Jurkat, Clone E6-1 (cell line): ENCODE results near the gene ARL4D.
"Not testable (repeated sequence)": the region's sequence is repeated elsewhere in the genome, so short reads cannot be mapped to it uniquely, and the experiment has no call there.

Source experiments
- DNase-seq: peaks from one replicate; pipeline ENCODE4 v3.0.0-alpha.2; 2011; ENCODE audit warnings: low read depth, low spot score
- H3K4me3 ChIP-seq: 2 replicates; pipeline ENCODE4 v1.5.1; 2011; ENCODE audit warnings: mild to moderate bottlenecking, low read length, control low read depth, moderate library complexity

The ARL4D gene

DNA sequence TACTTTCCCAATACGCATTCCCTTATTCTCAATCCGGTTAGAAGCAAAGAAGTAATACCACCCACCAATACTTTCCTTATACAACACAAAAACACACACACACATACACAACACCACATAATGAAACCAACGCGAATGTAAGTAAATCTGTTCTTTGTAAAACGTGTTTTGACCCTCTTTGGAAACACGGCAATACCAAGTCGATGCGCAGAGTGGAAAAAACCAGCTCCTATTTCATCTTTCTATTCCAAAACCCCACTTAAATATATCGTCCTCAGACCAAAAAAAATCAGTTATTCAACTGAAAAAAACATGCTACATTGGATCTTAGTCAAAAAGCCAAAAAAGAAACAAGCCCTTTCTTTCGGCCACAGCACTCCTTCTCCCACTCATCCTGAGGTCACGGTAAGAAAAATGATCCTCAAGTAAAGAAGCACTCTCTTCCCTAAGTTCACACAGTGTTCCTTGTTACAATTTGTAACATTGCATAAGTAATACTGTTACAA, 31.0 kb upstream of the ARL4D start:
- peak; percentile 92 for DNase-seq
- H3K4me3 ChIP-seq, result peak overlapping the region; percentile 26

DNA sequence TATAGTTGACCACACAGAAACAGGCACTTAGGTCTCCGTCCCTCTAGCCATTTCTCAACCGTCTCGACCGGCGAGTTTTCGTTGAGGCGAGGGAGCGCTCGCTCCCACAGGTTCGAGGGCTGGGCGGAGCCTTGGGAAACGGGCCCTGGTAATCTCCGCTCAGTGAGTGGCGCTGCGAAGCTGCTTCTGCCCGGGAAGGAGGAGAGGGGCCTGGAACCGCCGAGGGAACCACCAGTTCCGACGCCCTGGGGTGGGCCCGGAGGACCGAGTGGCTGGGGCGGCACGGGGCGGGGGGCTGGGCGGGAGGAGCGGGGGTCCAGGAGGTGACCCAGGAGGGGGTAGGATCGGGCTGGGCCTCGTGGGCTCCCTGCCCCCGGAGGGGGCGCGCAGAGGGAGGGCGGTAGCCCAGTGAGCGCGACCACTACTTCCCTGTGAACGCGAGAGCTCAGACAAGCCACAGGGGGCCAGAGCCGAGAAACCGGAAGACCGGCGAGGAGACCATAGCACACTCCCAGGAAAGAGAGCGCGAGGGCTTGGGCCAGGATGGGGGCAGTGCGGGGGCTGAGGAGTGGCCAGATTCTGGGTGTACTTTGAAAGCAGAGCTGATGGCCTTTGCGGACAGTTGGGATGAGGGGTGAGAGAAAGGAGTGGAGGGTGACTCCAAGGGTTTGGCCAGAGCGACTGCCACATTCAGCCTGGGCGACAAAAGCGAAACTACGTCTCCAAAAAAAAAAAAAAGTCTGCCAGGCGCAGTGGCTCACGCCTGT, 29.9 kb upstream of the ARL4D start:
- DNase-seq, result no peak
- no peak overlapping the region for H3K4me3 ChIP-seq

DNA sequence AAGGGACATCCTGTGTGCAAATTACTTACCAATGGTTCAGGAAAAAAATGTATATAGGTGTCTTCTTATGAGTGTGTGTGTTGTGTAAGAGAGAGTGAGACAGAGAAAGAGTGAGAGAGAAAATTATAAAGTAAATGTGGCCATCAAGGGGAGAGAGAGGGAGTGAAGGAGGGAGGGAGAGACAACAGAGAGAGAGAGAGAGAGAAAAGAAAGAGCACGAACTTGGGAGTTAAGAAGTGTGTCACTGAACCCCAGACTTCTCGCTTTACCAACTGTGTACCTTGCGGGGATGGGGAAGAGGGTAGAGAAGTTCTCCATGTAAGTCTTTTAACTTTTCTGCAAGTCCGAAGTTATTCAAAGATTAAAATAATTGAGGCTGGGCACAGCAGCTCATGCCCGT, 28.8 kb upstream of the ARL4D start:
- no peak overlapping the region for H3K4me3 ChIP-seq
- DNase-seq, result no peak

DNA sequence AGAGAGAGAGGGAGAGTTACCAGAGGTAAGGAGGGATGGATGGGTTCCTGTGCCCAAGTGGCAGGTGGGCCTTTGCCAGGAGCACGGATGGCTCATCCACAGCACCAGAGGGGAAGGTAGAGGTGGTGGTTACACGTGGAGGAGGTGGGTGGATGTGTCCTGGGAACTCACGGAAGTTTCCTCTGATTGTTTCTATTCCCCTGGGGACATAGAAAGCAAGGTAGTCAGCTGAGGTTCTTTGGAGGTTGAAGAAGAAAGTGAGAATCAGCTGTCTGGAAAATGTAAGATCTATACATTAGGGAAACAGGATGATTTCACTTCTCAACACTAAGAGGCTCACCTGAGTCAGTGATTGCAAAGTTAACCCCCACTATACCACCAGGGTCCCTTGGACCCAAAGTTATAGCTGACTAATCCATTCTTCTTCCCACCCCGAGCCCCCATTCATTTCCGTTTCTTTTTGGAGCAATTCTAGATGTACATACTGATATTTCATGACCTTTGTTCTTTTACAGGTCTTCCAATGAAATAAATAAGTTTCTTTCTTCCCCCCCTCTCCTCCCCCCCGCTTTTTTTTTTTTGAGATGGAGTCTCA, 27.5 kb upstream of the ARL4D start:
- H3K4me3 ChIP-seq, result no peak overlapping the region
- no peak for DNase-seq

DNA sequence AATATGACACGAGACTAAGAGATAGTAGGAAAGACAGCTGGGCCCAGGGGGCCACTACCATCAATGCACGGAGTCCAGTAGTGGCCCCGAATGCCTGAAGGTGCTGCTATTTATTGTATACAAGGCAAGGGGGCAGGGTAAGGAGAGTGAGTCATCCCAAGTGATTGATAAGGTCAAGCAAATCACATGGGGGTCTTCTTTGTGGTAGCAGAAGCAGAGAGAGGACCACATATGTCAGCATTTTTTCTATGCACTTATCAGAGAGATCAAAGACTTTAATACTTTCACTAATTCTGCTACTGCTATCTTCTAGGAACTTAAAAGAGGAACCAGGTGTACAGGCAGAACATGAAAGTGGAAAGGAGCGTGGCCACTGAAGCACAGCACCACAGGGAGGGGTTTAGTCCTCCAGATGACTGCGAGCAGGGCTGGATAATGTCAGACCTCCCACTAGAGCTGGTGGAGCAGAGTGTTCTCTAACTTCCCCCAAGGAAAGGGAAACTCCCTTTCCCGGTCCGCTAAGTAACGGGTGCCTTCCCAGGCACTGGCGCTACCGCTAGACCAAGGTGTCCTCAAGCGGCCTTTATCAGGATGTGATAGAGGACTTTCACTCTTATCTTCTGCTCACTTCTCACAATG, 26.4 kb upstream of the ARL4D start:
- H3K4me3 ChIP-seq, result no peak overlapping the region
- peak; percentile 44 for DNase-seq

DNA sequence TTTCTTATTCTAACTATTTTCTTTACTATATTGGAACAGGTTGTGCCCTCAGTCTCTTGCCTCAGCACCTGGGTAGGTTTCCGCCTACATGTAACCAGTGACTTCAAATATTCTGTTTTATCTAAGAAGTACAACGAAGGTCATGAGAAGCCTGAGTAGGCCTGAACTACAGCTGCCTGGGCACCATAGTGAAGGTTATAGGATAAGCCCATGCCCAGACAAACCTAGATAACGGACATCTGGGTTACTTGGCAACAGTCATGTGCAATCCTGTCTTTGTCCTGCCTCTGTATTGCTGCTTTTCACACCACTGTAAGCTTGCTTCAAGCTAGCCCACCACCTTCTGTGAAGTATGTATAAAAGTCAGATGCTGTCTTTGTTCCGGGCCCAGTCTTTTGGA, 25.4 kb upstream of the ARL4D start:
- no peak for DNase-seq
- no peak overlapping the region for H3K4me3 ChIP-seq

DNA sequence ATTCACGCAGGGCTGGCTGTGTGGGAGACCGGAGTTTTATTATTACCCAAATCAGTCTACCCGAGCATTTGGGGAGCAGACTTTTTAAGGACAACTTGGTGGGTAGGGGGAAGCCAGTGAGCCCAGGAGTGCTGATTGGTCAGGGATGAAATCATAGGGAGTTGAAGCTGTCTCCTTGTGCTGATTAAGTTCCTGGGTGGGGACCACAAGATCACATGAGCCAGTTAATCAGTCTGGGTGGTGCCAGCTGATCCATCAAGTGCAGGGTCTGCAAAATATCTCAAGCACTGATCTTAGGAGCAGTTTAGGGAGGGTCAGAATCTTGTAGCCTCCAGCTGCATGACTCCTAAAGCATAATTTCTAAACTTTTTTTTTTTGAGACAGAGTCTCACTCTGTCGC, 22.9 kb upstream of the ARL4D start:
- not testable (repeated sequence) for H3K4me3 ChIP-seq, DNase-seq

DNA sequence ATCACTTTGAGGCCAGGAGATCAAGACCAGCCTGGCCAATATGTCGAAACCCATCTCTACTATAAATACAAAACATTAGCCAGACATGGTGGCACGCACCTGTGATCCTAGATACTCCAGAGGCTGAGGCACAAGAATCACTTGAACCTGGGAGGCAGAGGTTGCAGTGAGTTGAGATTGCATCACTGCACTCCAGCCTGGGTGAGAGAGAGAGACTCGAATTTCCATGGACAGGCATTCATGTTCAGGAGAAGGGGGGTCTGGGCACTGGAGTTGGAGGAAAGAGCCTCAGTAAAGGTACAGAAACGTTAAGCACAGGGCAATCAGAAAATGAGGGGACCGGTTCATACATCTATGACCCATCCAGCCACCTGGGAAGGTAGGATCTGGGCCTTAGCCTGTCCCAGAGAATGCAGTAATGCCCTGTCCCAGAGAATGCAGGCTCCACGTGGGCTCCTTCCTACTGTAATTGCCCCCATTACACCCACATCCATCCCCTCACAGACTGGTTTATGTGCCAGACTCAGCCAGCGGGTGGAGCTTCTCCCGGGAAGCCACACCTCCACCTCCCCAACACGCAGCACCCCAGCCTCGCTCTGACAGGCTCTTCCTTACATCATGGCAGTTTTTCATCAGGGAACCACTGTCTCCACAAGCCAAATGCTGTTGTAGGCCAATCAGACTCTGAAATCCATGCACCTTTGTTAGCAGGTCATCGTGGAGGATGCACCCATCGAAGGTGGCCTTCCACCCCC, 21.6 kb upstream of the ARL4D start:
- no peak overlapping the region for H3K4me3 ChIP-seq
- no peak for DNase-seq

DNA sequence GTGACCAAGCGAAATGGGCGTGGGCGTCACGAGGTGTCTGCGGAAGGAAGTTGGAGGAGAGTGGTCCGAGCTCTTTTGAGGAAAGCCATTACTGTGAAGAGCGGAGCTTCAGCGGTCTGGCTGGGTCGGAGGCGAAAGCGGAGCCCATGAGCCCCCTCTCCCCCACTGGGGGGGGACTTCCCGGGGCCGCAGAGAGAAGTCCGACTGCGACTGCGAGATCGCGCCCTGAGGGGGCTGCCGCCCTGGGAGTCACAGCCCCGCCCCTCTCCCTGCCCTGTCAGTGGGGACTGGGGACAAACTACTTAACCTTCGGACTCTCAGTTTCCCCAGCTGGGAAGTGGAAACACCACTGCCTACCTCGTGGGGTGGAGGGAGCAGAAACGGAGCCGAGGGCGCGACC, 20.0 kb upstream of the ARL4D start:
- no peak overlapping the region for H3K4me3 ChIP-seq
- no peak for DNase-seq

DNA sequence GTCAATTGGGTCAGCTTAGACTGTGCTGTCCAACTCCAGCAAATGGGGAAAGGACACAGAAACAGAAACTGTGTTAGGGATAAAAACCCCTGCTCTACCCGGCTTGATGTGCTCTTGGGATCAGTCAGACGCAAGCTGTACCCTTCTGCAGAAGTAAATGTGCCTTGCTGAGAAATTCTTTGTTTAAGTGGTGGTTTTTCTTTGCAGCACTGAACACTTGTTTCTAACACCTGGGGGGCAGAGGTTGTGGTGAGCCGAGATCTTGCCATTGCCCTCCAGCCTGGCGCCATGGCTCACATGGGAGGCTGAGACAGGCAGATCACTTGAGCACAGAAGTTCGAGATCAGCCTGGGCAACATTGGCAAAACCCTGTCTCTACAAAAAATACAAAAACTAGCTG, 18.5 kb upstream of the ARL4D start:
- H3K4me3 ChIP-seq, result no peak overlapping the region
- no peak for DNase-seq

DNA sequence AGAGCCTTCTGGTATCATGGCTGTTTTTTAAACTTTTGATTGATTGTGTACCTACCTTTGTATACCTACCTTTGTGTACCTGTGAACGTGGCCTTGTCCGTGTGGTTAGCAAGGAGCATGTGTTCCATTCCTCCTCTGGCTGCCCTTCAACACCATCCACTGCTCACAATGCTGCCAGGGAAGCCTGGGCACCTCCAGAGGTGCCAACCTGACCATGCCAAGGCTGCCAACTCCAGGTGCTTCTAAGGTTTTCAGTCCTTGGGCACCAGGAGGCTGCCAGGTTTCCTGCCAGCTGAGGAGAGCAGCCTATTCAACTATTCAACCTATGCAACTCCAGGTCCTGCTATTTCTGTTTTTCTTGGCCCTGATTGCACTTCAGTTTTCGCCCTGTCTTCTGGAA, 17.6 kb upstream of the ARL4D start:
- no peak overlapping the region for H3K4me3 ChIP-seq
- DNase-seq, result no peak

DNA sequence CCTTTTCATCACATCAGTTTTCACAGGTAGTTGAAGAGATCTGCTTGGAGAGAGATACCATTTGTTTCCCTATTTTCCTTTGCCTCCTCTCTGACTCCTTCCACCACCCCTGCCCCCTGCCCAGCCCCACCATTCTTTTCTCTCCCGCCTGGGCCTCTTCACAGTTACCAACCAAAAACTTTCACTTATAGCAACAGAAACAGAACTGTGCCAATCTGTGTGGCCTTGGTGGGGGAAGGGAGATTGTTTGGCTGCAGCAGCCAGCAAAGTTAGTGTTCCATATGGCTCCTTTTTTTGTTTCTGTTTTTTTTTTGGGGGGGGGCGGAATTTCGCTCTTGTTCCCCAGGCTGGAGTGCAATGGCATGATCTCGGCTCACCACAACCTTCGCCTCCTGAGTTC, 17.2 kb upstream of the ARL4D start:
- H3K4me3 ChIP-seq, result no peak overlapping the region
- no peak for DNase-seq

DNA sequence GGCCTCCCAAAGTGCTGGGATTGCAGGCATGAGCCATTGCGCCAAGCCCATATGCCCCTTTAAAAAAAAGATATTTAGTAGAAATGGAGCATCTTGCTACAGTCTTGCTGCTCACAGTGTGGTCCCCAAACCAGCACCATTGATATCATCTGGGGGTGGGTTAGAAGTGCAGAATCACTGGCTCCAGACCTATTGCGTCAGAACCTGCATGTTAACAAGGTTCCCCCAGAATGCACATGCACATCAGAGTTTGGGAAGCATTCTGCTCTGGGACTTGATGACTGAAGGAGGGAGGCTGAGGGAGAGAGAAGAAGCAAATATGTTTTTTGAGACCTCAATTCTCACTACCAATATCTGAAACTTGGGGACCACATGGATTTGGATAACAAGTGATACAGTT, 16.0 kb upstream of the ARL4D start:
- no peak overlapping the region for H3K4me3 ChIP-seq
- DNase-seq, result no peak

DNA sequence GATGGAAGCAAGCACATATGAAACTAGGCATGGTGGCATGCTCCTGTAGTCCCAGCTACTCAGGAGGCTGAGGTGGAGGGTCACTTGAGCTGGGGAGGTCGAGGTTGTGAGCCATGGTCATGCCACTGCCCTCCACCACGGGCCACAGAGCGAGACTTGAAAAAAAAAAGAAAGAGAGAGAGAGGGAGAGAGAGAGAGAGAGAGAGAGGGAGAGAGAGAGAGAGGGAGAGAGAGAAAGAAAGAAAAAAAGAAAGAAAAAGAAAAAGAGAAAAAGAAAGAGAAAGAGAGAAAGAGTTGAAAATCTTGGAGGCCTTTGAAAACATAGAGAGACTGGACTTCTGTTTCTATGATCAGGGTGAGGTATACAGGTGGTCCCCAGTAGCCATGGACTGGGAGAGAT, 15.4 kb upstream of the ARL4D start:
- H3K4me3 ChIP-seq, result no peak overlapping the region

DNA sequence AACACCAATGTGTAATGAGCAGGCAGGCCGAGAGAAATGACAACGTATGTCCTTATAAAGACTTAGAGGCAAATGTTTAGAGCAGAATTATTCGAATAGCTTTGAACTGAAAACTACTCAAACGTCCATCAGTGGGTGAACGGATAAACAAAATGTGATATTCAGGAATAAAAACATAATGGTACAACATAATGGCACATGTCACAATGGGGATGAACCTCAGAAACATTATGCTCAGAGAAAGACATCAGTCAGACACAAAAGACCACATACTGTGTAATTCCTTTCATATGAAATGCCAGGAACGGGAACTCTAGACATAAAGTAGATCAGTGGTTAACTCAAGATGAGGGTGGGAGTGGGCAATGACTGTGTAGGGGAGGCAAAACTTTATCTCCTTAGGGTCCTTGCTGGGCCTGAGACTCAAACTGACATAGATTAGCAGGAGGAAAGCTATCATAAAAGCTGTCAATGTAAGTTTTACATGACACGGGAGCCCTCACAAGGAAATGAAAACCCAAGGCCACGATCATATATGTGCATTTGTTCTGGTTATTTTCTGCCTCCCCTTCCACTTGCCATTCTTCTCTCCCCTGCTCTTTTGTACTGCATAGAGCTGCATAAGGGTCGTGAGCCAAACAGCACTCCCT, 14.8 kb upstream of the ARL4D start:
- H3K4me3 ChIP-seq, result no peak overlapping the region
- no peak for DNase-seq

More for the DNA sequence above, 15.4 kb upstream of the ARL4D start:
- DNase-seq, result no peak

DNA sequence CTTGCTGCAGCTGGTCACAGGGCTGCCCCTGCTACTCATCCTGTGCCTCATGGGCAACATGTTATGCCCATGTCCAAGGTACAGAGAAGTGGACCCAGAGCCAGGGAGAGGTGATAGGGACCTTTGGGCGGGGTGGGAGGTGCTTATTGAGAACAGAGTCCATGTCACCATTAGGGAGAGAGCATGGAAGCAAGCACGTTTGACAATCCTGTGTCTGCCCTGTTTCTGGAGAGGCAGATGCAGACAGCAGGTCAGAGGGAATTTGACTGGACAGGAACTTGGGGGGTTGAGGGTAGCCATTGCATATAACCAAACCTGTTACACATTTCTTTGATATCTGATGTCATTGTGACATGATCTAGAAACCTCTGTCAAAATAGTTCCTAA, 14.3 kb upstream of the ARL4D start:
- DNase-seq, result no peak
- H3K4me3 ChIP-seq, result no peak overlapping the region

DNA sequence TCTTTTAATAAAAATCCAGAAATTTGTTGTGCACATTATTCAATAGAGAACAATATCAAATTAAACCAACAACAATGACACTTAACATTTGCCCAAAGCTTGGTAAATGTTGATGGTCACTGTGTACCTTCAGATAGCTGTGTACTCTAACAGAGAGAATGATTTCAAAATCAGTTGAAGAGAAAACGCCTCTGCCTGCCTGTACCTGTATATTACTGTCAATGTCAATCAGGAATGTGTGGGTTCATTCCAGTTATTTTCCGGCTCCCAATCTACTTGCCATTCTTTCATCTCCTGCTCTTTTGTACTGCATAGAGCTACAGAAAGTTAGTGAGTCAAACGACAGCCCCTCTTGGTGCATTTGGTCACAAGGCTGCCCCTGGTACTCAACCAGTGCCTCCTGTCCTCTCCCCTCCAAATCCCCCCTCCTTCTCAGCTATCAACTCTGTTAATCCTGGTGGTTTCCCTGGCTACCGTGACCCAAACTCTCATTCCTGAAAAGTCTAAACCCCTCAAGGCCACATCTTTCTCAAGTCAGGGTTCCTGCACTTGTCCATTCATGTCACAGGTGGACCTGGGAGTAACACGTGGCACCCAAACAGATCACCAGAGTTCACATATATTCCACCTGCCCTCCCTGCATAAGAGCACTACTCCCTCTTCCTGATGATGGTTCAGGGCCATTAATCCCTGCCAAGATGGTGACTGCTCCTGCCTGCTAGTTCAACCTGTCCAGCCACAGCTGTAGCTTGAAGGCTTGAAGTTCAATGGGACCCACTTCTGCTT, 13.6 kb upstream of the ARL4D start:
- H3K4me3 ChIP-seq, result no peak overlapping the region
- no peak for DNase-seq

DNA sequence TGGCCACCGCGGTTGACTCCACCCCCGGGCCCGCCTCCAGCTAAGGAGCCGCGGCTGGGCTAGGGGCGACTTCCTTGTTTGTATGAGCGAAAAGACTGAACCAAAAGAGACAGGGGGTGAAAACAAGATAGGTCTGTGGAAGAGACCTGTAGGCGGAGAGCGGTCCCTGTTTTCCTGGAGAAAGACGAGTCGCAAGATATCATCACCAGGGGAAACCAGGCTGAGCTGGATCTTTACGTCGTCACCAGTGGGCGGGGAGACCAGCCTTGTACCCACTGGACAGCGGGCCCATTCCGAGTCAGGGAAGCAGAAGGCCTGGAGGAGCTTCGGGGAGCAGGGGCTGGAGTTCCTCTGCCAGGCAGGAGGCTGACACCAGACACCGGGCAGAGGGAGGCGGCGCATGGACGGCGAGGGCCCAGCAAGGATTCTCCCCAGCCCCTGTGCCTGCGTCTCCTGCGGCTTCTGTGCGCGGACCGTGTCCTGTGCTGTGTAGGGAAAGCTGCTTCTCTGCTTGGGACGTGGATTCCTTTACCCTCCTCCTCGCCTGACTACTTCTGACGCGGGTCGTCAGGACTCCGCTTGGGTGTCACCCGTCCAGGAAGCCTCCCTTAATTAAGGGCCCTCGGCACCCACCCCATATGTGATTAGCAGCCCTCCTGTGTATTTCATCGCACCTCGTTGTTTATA, 10.3 kb upstream of the ARL4D start:
- H3K4me3 ChIP-seq, result peak overlapping the region; percentile 84
- peak; percentile 82 for DNase-seq
